Activated CD4-positive, alpha-beta T cell treated with anti-CD3 and anti-CD28 coated beads, Interleukin-2, Interleukin-6, amounts not matched to agents 100 ng/mL and 50 ng/mL, durations not matched to agents 16 hours and 8 hours (primary cell): ENCODE measurements around the gene SGSH.
"Not testable (repeated sequence)": the region's sequence is repeated elsewhere in the genome, so short reads cannot be mapped to it uniquely, and the experiment has no call there.

ENCODE experiments used
- DNase-seq: peaks from one replicate; pipeline ENCODE4 v3.0.0-alpha.2; 2020

SGSH gene

GRCh38 chr17:80220054-80220735 lies at the start of gene SGSH, which contains the start of gene SLC26A11:
Gene SGSH, minus strand, starts transcription at chr17:80220333. Its CDS starts 20 bp downstream, at chr17:80220313.
Gene SLC26A11, plus strand, starts transcription at chr17:80220427. Its CDS starts 1,134 bp downstream, at chr17:80221561.
- DNase-seq, result peak; percentile 82

GRCh38 chr17:80269405-80269807 lies 49.3 kb upstream of the SGSH start:
- DNase-seq, result no peak

- DNase-seq, result no peak
Observed at GRCh38 chr17:80268427-80268826, 48.3 kb upstream of the SGSH start.

- DNase-seq, result no peak
Observed at GRCh38 chr17:80267391-80267790, 47.3 kb upstream of the SGSH start.

- peak; percentile 92 for DNase-seq
Observed at GRCh38 chr17:80265205-80266068, 45.3 kb upstream of the SGSH start.

GRCh38 chr17:80264205-80265075 lies 44.3 kb upstream of the SGSH start:
- peak; percentile 76 for DNase-seq

- peak; percentile 96 for DNase-seq
Observed at GRCh38 chr17:80263253-80264204, 43.4 kb upstream of the SGSH start.

- DNase-seq, result no peak
Observed at GRCh38 chr17:80262775-80263244, 42.7 kb upstream of the SGSH start.

GRCh38 chr17:80262291-80262690 lies 42.2 kb upstream of the SGSH start:
- DNase-seq, result no peak

- DNase-seq, result no peak
Observed at GRCh38 chr17:80261895-80262279, 41.8 kb upstream of the SGSH start.

- DNase-seq, result peak; percentile 88
Observed at GRCh38 chr17:80261159-80261894, 41.2 kb upstream of the SGSH start.

GRCh38 chr17:80260791-80261158 lies 40.6 kb upstream of the SGSH start, which contains the start of gene RNF213:
Gene RNF213, plus strand, starts transcription at chr17:80260852. Its CDS starts 2,830 bp downstream, at chr17:80263682.
- peak; percentile 68 for DNase-seq

GRCh38 chr17:80260069-80260535 lies 40.0 kb upstream of the SGSH start:
- DNase-seq, result peak; percentile 87

GRCh38 chr17:80259457-80260068 lies 39.4 kb upstream of the SGSH start:
- no peak for DNase-seq

- not testable (repeated sequence) for DNase-seq
Observed at GRCh38 chr17:80258296-80258695, 38.2 kb upstream of the SGSH start.

GRCh38 chr17:80257716-80258213 lies 37.6 kb upstream of the SGSH start:
- DNase-seq, result no peak

- DNase-seq, result no peak
Observed at GRCh38 chr17:80256034-80256350, 35.9 kb upstream of the SGSH start.

- DNase-seq, result peak; percentile 95
Observed at GRCh38 chr17:80254396-80255251, 34.5 kb upstream of the SGSH start.
